ENCODE data around the gene TUBGCP6. TPM values are rescaled to one million over a fixed set of nuclear protein-coding genes. Genes with fewer than 3 reads are reported as not detected.
A peak's percentile ranks its signal among the peaks of the same experiment; 100 is the strongest.
"Not testable (repeated sequence)": the region's sequence is repeated elsewhere in the genome, so short reads cannot be mapped to it uniquely, and the experiment has no call there.

TUBGCP6 gene
- total and polyA plus RNA-seq, 4 donors = 23.0 to 68.3 (median 51.0) TPM

GRCh38 chr22:50173983-50174355 is 70.9 kb downstream of the TUBGCP6 start:
- no peak overlapping the region for H3K4me3 ChIP-seq (ENCODE audit: low read depth, low read length)
- H3K36me3 ChIP-seq (ENCODE audit: control insufficient read depth, insufficient read depth, low read length) = peaks cover 62% of the 10 kb centered on the region
- no peak for DNase-seq (ENCODE audit: low read depth in 4 of 6, low spot score in 6 of 6)
- no peaks in the 10 kb centered on the region for H3K9me3 ChIP-seq (ENCODE audit: control insufficient read depth, insufficient read depth, low read length)
- WGBS (ENCODE audit: insufficient coverage) = 89% methylated on average over 6 of the region's 6 CpGs
- H3K27ac ChIP-seq (ENCODE audit: low read depth, low read length) = no peak overlapping the region
- peaks cover 5% of the 10 kb centered on the region for H3K27me3 ChIP-seq (ENCODE audit: control insufficient read depth, insufficient read depth, low read length)
- peaks cover 31% of the 10 kb centered on the region for H3K4me1 ChIP-seq (ENCODE audit: control insufficient read depth, insufficient read depth, low read length)

GRCh38 chr22:50173311-50173982 is 71.4 kb downstream of the TUBGCP6 start:
- H3K4me1 ChIP-seq (ENCODE audit: control insufficient read depth, insufficient read depth, low read length) = peaks cover 33% of the 10 kb centered on the region
- peaks cover 6% of the 10 kb centered on the region for H3K27me3 ChIP-seq (ENCODE audit: control insufficient read depth, insufficient read depth, low read length)
- WGBS (ENCODE audit: insufficient coverage) = 85% methylated on average over 24 of the region's 26 CpGs
- H3K27ac ChIP-seq (ENCODE audit: low read depth, low read length) = no peak overlapping the region
- H3K4me3 ChIP-seq (ENCODE audit: low read depth, low read length) = no peak overlapping the region
- no peak for DNase-seq (ENCODE audit: low read depth in 4 of 6, low spot score in 6 of 6)
- H3K36me3 ChIP-seq (ENCODE audit: control insufficient read depth, insufficient read depth, low read length) = peaks cover 56% of the 10 kb centered on the region
- no peaks in the 10 kb centered on the region for H3K9me3 ChIP-seq (ENCODE audit: control insufficient read depth, insufficient read depth, low read length)

GRCh38 chr22:50171965-50172421 is 72.8 kb downstream of the TUBGCP6 start:
- peaks cover 6% of the 10 kb centered on the region for H3K27me3 ChIP-seq (ENCODE audit: control insufficient read depth, insufficient read depth, low read length)
- no peak overlapping the region for H3K4me3 ChIP-seq (ENCODE audit: low read depth, low read length)
- 81% methylated on average over 8 of the region's 13 CpGs for WGBS (ENCODE audit: insufficient coverage)
- peaks cover 43% of the 10 kb centered on the region for H3K36me3 ChIP-seq (ENCODE audit: control insufficient read depth, insufficient read depth, low read length)
- no peak for DNase-seq (ENCODE audit: low read depth in 4 of 6, low spot score in 6 of 6)
- no peaks in the 10 kb centered on the region for H3K9me3 ChIP-seq (ENCODE audit: control insufficient read depth, insufficient read depth, low read length)
- H3K4me1 ChIP-seq (ENCODE audit: control insufficient read depth, insufficient read depth, low read length) = peaks cover 33% of the 10 kb centered on the region
- no peak overlapping the region for H3K27ac ChIP-seq (ENCODE audit: low read depth, low read length)

- H3K4me1 ChIP-seq (ENCODE audit: control insufficient read depth, insufficient read depth, low read length) = peaks cover 33% of the 10 kb centered on the region
- WGBS (ENCODE audit: insufficient coverage) = 53% methylated on average over 13 of the region's 15 CpGs
- H3K4me3 ChIP-seq (ENCODE audit: low read depth, low read length) = peak overlapping the region; percentile 32
- H3K36me3 ChIP-seq (ENCODE audit: control insufficient read depth, insufficient read depth, low read length) = peaks cover 38% of the 10 kb centered on the region
- H3K27ac ChIP-seq (ENCODE audit: low read depth, low read length) = no peak overlapping the region
- no peaks in the 10 kb centered on the region for H3K9me3 ChIP-seq (ENCODE audit: control insufficient read depth, insufficient read depth, low read length)
- peaks cover 6% of the 10 kb centered on the region for H3K27me3 ChIP-seq (ENCODE audit: control insufficient read depth, insufficient read depth, low read length)
- DNase-seq (ENCODE audit: low read depth in 4 of 6, low spot score in 6 of 6) = no peak
These were observed 73.4 kb downstream of the TUBGCP6 start for GRCh38 chr22:50171319-50171964.

GRCh38 chr22:50170453-50171318 is 74.1 kb downstream of the TUBGCP6 start, which contains the start of gene PANX2:
Gene PANX2 (plus strand): TSS chr22:50170731. CDS start chr22:50170731, 0 bp downstream.
- Histone ChIP-seq H3K4me3 (ENCODE audit: low read depth, low read length) (peak within 1 kb of the TSS; percentile 32), H3K27ac (ENCODE audit: low read depth, low read length) (no peak within 1 kb of the TSS), H3K4me1 (ENCODE audit: control insufficient read depth, insufficient read depth, low read length) (peaks cover 33% of the 10 kb centered on the region), H3K36me3 (ENCODE audit: control insufficient read depth, insufficient read depth, low read length) (peaks cover 30% of the 10 kb centered on the region), H3K9me3 (ENCODE audit: control insufficient read depth, insufficient read depth, low read length) (no peaks in the 10 kb centered on the region), H3K27me3 (ENCODE audit: control insufficient read depth, insufficient read depth, low read length) (peaks cover 6% of the 10 kb centered on the region)
- WGBS (ENCODE audit: insufficient coverage) = 3% methylated on average over 77 of the region's 105 CpGs
- DNase-seq (ENCODE audit: low read depth in 4 of 6, low spot score in 6 of 6) = peak in 2 of 6 donors; percentile 63 to 67

- peak in 2 of 6 donors; percentile 53 to 77 for DNase-seq (ENCODE audit: low read depth in 4 of 6, low spot score in 6 of 6)
These were observed 75.0 kb downstream of the TUBGCP6 start for GRCh38 chr22:50169774-50170341.

GRCh38 chr22:50169181-50169759 is 75.6 kb downstream of the TUBGCP6 start:
- no peaks in the 10 kb centered on the region for H3K9me3 ChIP-seq (ENCODE audit: control insufficient read depth, insufficient read depth, low read length)
- peaks cover 6% of the 10 kb centered on the region for H3K27me3 ChIP-seq (ENCODE audit: control insufficient read depth, insufficient read depth, low read length)
- H3K27ac ChIP-seq (ENCODE audit: low read depth, low read length) = no peak overlapping the region
- WGBS (ENCODE audit: insufficient coverage) = 3% methylated on average over 26 of the region's 36 CpGs
- H3K4me1 ChIP-seq (ENCODE audit: control insufficient read depth, insufficient read depth, low read length) = peaks cover 28% of the 10 kb centered on the region
- H3K36me3 ChIP-seq (ENCODE audit: control insufficient read depth, insufficient read depth, low read length) = peaks cover 19% of the 10 kb centered on the region
- H3K4me3 ChIP-seq (ENCODE audit: low read depth, low read length) = no peak overlapping the region
- DNase-seq (ENCODE audit: low read depth in 4 of 6, low spot score in 6 of 6) = peak in 2 of 6 donors; percentile 29 to 45

More at GRCh38 chr22:50169774-50170341, 75.0 kb downstream of the TUBGCP6 start:
- Histone ChIP-seq H3K27ac (ENCODE audit: low read depth, low read length) (no peak overlapping the region), H3K9me3 (ENCODE audit: control insufficient read depth, insufficient read depth, low read length) (no peaks in the 10 kb centered on the region), H3K4me1 (ENCODE audit: control insufficient read depth, insufficient read depth, low read length) (peaks cover 33% of the 10 kb centered on the region), H3K36me3 (ENCODE audit: control insufficient read depth, insufficient read depth, low read length) (peaks cover 23% of the 10 kb centered on the region), H3K27me3 (ENCODE audit: control insufficient read depth, insufficient read depth, low read length) (peaks cover 6% of the 10 kb centered on the region), H3K4me3 (ENCODE audit: low read depth, low read length) (no peak overlapping the region)
- WGBS (ENCODE audit: insufficient coverage) = 0% methylated on average over 62 of the region's 70 CpGs

- DNase-seq (ENCODE audit: low read depth in 4 of 6, low spot score in 6 of 6); H3K4me3 ChIP-seq (ENCODE audit: low read depth, low read length); H3K9me3 ChIP-seq (ENCODE audit: control insufficient read depth, insufficient read depth, low read length); H3K27ac ChIP-seq (ENCODE audit: low read depth, low read length); H3K27me3 ChIP-seq (ENCODE audit: control insufficient read depth, insufficient read depth, low read length): not testable (repeated sequence)
- H3K36me3 ChIP-seq (ENCODE audit: control insufficient read depth, insufficient read depth, low read length) = peaks cover 13% of the 10 kb centered on the region
- 85% methylated on average over 4 of the region's 5 CpGs for WGBS (ENCODE audit: insufficient coverage)
- H3K4me1 ChIP-seq (ENCODE audit: control insufficient read depth, insufficient read depth, low read length) = peaks cover 25% of the 10 kb centered on the region
These were observed 76.2 kb downstream of the TUBGCP6 start for GRCh38 chr22:50168490-50169180.
